Activated naive CD4-positive, alpha-beta T cell treated with anti-CD3 and anti-CD28 coated beads, Interleukin-2, amount 10 ng/mL, durations not matched to agents 7 days and 5 days (primary cell): ENCODE results near the gene CFAP65.

Source experiments
- CTCF ChIA-PET: fragments of 350-600 bp; sonication (Branson Sonifier 250); formaldehyde crosslinking; loops from one replicate; lab custom pipeline; 2021; ENCODE audit warnings: antibody characterized with exemption; lab: Charles Lee
- DNase-seq: peaks from one replicate; pipeline ENCODE4 v3.0.0-alpha.2; 2020
- H3K27ac Mint-ChIP-seq: one replicate; pipeline ENCODE4 v1.8.0; 2021; ENCODE audit warnings: mild to moderate bottlenecking, moderate library complexity, mixed read lengths
- H3K27me3 Mint-ChIP-seq: one replicate; pipeline ENCODE4 v1.8.0; 2021; ENCODE audit warnings: mild to moderate bottlenecking, mixed read lengths
- H3K36me3 Mint-ChIP-seq: one replicate; pipeline ENCODE4 v1.8.0; 2021; ENCODE audit warnings: mixed read lengths
- H3K4me1 Mint-ChIP-seq: one replicate; pipeline ENCODE4 v1.8.0; 2021; ENCODE audit warnings: mixed read lengths
- H3K4me3 Mint-ChIP-seq: one replicate; pipeline ENCODE4 v1.8.0; 2021; ENCODE audit warnings: mild to moderate bottlenecking, moderate library complexity, mixed read lengths
- H3K9me3 Mint-ChIP-seq: one replicate; pipeline ENCODE4 v1.8.0; 2021; ENCODE audit warnings: mixed read lengths

CFAP65 gene

GRCh38 chr2:218982586-218983262 is 58.6 kb downstream of the CFAP65 start:
- Mint-ChIP-seq H3K36me3 (peaks cover 4% of the 10 kb centered on the region), H3K4me1 (peaks cover 29% of the 10 kb centered on the region), H3K9me3 (no peaks in the 10 kb centered on the region), H3K4me3 (no peak overlapping the region), H3K27ac (peak overlapping the region; percentile 37), H3K27me3 (peaks cover 96% of the 10 kb centered on the region)
- DNase-seq = no peak
- CTCF ChIA-PET = interaction anchor here (0.6 to 1.9 kb wide), 9 partner anchors 8 to 167 kb away, joined by 3 to 6 read pairs (median 4); no protein-coding TSS in a partner anchor

GRCh38 chr2:218981881-218982585 is 59.3 kb downstream of the CFAP65 start:
- Mint-ChIP-seq H3K4me3 (no peak overlapping the region), H3K4me1 (peaks cover 29% of the 10 kb centered on the region), H3K36me3 (peaks cover 4% of the 10 kb centered on the region), H3K9me3 (no peaks in the 10 kb centered on the region), H3K27ac (no peak overlapping the region), H3K27me3 (peaks cover 96% of the 10 kb centered on the region)
- CTCF ChIA-PET = interaction anchor here (0.6 to 1.9 kb wide), 12 partner anchors 8 to 517 kb away, joined by 3 to 6 read pairs (median 4); partner anchors contain the start of gene GMPPA
- peak; percentile 40 for DNase-seq

GRCh38 chr2:218981390-218981880 is 59.9 kb downstream of the CFAP65 start:
- CTCF ChIA-PET = interaction anchor here (0.9 to 1.9 kb wide), 10 partner anchors 8 to 518 kb away, joined by 3 to 13 read pairs (median 4); partner anchors contain the start of gene GMPPA
- no peak for DNase-seq
- peaks cover 96% of the 10 kb centered on the region for H3K27me3 Mint-ChIP-seq
- no peak overlapping the region for H3K27ac Mint-ChIP-seq
- H3K4me1 Mint-ChIP-seq = peaks cover 29% of the 10 kb centered on the region
- H3K4me3 Mint-ChIP-seq = peak overlapping the region; percentile 28
- no peaks in the 10 kb centered on the region for H3K9me3 Mint-ChIP-seq
- peaks cover 4% of the 10 kb centered on the region for H3K36me3 Mint-ChIP-seq

GRCh38 chr2:218980735-218981389 is 60.5 kb downstream of the CFAP65 start:
- peaks cover 94% of the 10 kb centered on the region for H3K27me3 Mint-ChIP-seq
- H3K36me3 Mint-ChIP-seq = peaks cover 4% of the 10 kb centered on the region
- no peak for DNase-seq
- peaks cover 28% of the 10 kb centered on the region for H3K4me1 Mint-ChIP-seq
- H3K4me3 Mint-ChIP-seq = peak overlapping the region; percentile 28
- peak overlapping the region; percentile 7 for H3K27ac Mint-ChIP-seq
- CTCF ChIA-PET = interaction anchor here (0.6 to 1.9 kb wide), 24 partner anchors 9 to 173 kb away, joined by 3 to 13 read pairs (median 6); partner anchors contain the start of genes CDK5R2, CFAP65 and CRYBA2
- H3K9me3 Mint-ChIP-seq = no peaks in the 10 kb centered on the region

- peaks cover 26% of the 10 kb centered on the region for H3K4me1 Mint-ChIP-seq
- H3K27me3 Mint-ChIP-seq = peaks cover 92% of the 10 kb centered on the region
- H3K4me3 Mint-ChIP-seq = peak overlapping the region; percentile 50
- CTCF ChIA-PET = interaction anchor here (0.6 to 1.9 kb wide), 29 partner anchors 10 to 177 kb away, joined by 3 to 13 read pairs (median 4); partner anchors contain the start of genes CDK5R2, CFAP65 and CRYBA2
- no peak overlapping the region for H3K27ac Mint-ChIP-seq
- peaks cover 4% of the 10 kb centered on the region for H3K36me3 Mint-ChIP-seq
- peak; percentile 87 for DNase-seq
- no peaks in the 10 kb centered on the region for H3K9me3 Mint-ChIP-seq
Observed at GRCh38 chr2:218979846-218980734, 61.2 kb downstream of the CFAP65 start.

- Mint-ChIP-seq H3K4me1 (peaks cover 6% of the 10 kb centered on the region), H3K36me3 (no peaks in the 10 kb centered on the region), H3K4me3 (no peak overlapping the region), H3K27ac (no peak overlapping the region), H3K27me3 (peaks cover 72% of the 10 kb centered on the region), H3K9me3 (no peaks in the 10 kb centered on the region)
- DNase-seq = no peak
- CTCF ChIA-PET = interaction anchor here (0.7 to 3.8 kb wide), 10 partner anchors 16 to 125 kb away, joined by 3 to 14 read pairs (median 3); partner anchors contain the start of gene CDK5R2
Observed at GRCh38 chr2:218975060-218975777, 66.1 kb downstream of the CFAP65 start.

- Mint-ChIP-seq H3K36me3 (no peaks in the 10 kb centered on the region), H3K27ac (no peak overlapping the region), H3K4me3 (no peak overlapping the region), H3K27me3 (peaks cover 51% of the 10 kb centered on the region), H3K9me3 (no peaks in the 10 kb centered on the region), H3K4me1 (no peaks in the 10 kb centered on the region)
- CTCF ChIA-PET = interaction anchor here (1.5 kb wide), 1 partner anchor 9 kb away, joined by 6 read pairs; no protein-coding TSS in a partner anchor
- DNase-seq = no peak
Observed at GRCh38 chr2:218970894-218971293, 70.4 kb downstream of the CFAP65 start.

GRCh38 chr2:218964041-218964771 is 77.1 kb downstream of the CFAP65 start:
- Mint-ChIP-seq H3K9me3 (no peaks in the 10 kb centered on the region), H3K4me1 (peaks cover 4% of the 10 kb centered on the region), H3K27ac (peak overlapping the region; percentile 26), H3K27me3 (peaks cover 83% of the 10 kb centered on the region), H3K36me3 (no peaks in the 10 kb centered on the region), H3K4me3 (no peak overlapping the region)
- CTCF ChIA-PET = interaction anchor here (1.3 to 2.0 kb wide), 3 partner anchors 16 to 87 kb away, joined by 3 to 9 read pairs (median 5); no protein-coding TSS in a partner anchor
- no peak for DNase-seq

GRCh38 chr2:218963601-218964000 is 77.7 kb downstream of the CFAP65 start:
- CTCF ChIA-PET = interaction anchor here (1.3 kb wide), 1 partner anchor 86 kb away, joined by 3 read pairs; no protein-coding TSS in a partner anchor
- Mint-ChIP-seq H3K4me1 (peaks cover 7% of the 10 kb centered on the region), H3K4me3 (no peak overlapping the region), H3K27me3 (peaks cover 89% of the 10 kb centered on the region), H3K27ac (no peak overlapping the region), H3K36me3 (no peaks in the 10 kb centered on the region), H3K9me3 (no peaks in the 10 kb centered on the region)
- DNase-seq = no peak

GRCh38 chr2:218962859-218963492 is 78.3 kb downstream of the CFAP65 start:
- no peaks in the 10 kb centered on the region for H3K36me3 Mint-ChIP-seq
- peaks cover 93% of the 10 kb centered on the region for H3K27me3 Mint-ChIP-seq
- H3K4me3 Mint-ChIP-seq = no peak overlapping the region
- no peak overlapping the region for H3K27ac Mint-ChIP-seq
- H3K4me1 Mint-ChIP-seq = peaks cover 7% of the 10 kb centered on the region
- DNase-seq = peak; percentile 82
- CTCF ChIA-PET = interaction anchor here (1.1 kb wide), 1 partner anchor 17 kb away, joined by 4 read pairs; no protein-coding TSS in a partner anchor
- H3K9me3 Mint-ChIP-seq = no peaks in the 10 kb centered on the region

GRCh38 chr2:218961651-218962570 is 79.4 kb downstream of the CFAP65 start:
- Mint-ChIP-seq H3K36me3 (no peaks in the 10 kb centered on the region), H3K27ac (no peak overlapping the region), H3K27me3 (peaks cover 94% of the 10 kb centered on the region), H3K4me1 (peaks cover 7% of the 10 kb centered on the region), H3K9me3 (no peaks in the 10 kb centered on the region), H3K4me3 (no peak overlapping the region)
- peak; percentile 49 for DNase-seq
- CTCF ChIA-PET = interaction anchor here (1.1 to 1.6 kb wide), 2 partner anchors 18 to 64 kb away, joined by 4 to 5 read pairs; no protein-coding TSS in a partner anchor
